ENCODE data around the gene TAF9B. TPM values are rescaled to one million over a fixed set of nuclear protein-coding genes. Genes with fewer than 3 reads are reported as not detected.

TAF9B gene
- total RNA-seq, 2 donors from 2014 or later: 11.7 to 21.4 TPM

DNA sequence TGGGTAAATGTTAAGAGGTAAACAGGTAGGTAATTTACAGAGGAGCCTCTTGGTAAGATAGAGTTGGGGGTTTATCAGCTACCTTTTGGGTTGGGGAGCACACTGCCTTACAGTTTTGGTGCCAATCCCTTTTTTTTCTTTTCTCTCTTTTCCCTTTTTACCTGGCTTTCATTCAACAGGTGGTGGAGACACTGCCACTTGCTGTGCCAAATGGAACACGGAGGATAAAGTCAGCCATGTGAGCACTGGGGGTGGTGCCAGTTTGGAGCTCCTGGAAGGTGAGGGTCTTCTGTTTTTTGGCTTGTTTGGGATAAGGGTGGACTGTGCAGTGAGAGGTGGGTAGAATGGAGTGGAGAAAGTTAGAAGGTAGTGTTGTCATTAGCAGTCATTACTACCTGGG, 14.3 kb downstream of the TAF9B start:
- intact Hi-C loops (cut with DNase I): no loop called here
- no peaks in the 10 kb centered on the region for H3K9me3 ChIP-seq
- peaks cover 0 to 5% of the 10 kb centered on the region in 2 donors for H3K36me3 ChIP-seq (replicated peaks in 1 of 2; ENCODE audit: insufficient read depth in 1 of 2, low read depth in 2 of 2)
- no peaks in the 10 kb centered on the region for H3K4me1 ChIP-seq
- no peak for DNase-seq
- TF ChIP-seq POLR2A (IDR thresholded peaks at IDR 0.05): no peak
- TF ChIP-seq, protein P1, sequence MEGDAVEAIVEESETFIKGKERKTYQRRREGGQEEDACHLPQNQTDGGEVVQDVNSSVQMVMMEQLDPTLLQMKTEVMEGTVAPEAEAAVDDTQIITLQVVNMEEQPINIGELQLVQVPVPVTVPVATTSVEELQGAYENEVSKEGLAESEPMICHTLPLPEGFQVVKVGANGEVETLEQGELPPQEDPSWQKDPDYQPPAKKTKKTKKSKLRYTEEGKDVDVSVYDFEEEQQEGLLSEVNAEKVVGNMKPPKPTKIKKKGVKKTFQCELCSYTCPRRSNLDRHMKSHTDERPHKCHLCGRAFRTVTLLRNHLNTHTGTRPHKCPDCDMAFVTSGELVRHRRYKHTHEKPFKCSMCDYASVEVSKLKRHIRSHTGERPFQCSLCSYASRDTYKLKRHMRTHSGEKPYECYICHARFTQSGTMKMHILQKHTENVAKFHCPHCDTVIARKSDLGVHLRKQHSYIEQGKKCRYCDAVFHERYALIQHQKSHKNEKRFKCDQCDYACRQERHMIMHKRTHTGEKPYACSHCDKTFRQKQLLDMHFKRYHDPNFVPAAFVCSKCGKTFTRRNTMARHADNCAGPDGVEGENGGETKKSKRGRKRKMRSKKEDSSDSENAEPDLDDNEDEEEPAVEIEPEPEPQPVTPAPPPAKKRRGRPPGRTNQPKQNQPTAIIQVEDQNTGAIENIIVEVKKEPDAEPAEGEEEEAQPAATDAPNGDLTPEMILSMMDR (IDR thresholded peaks at IDR 0.05): no peak
- H3K27me3 ChIP-seq: no peaks in the 10 kb centered on the region
- no peak for ATAC-seq
- 14 to 56% methylated on average over 1 of the region's 1 CpG for WGBS, 2 donors
- H3K27ac ChIP-seq: no peak overlapping the region
- H3K4me3 ChIP-seq: no peak overlapping the region

DNA sequence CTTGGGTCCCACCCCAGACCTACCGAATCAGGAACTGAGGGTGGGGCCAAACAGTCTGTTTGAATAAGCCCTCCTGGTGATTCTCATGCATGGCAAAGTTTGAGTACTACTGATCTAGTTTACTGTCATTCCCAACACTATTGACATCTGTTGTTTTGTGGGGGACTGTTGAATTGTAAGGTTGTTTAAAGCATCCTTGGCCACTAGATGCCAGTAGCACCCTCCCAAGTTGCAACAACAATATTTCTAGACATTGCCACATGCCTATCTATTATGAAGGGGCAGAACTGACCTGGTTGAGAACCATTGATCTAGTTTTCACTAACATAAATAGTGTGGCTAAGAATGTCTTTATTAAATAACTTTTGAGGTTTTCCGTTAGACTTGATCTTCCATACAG, 15.1 kb downstream of the TAF9B start:
- Histone ChIP-seq H3K9me3 (no peaks in the 10 kb centered on the region), H3K27ac (no peak overlapping the region), H3K36me3 (replicated peaks in 1 of 2; ENCODE audit: insufficient read depth in 1 of 2, low read depth in 2 of 2) (peaks cover 0 to 5% of the 10 kb centered on the region in 2 donors), H3K27me3 (no peaks in the 10 kb centered on the region), H3K4me3 (no peak overlapping the region), H3K4me1 (no peaks in the 10 kb centered on the region)
- DNase-seq (no peak), ATAC-seq (no peak)
- intact Hi-C loops (cut with DNase I): no loop called here
- no peak for TF ChIP-seq POLR2A (IDR thresholded peaks at IDR 0.05)
- TF ChIP-seq, protein P1 (IDR thresholded peaks at IDR 0.05): no peak
- 83 to 89% methylated on average over 2 of the region's 2 CpGs for WGBS, 2 donors

DNA sequence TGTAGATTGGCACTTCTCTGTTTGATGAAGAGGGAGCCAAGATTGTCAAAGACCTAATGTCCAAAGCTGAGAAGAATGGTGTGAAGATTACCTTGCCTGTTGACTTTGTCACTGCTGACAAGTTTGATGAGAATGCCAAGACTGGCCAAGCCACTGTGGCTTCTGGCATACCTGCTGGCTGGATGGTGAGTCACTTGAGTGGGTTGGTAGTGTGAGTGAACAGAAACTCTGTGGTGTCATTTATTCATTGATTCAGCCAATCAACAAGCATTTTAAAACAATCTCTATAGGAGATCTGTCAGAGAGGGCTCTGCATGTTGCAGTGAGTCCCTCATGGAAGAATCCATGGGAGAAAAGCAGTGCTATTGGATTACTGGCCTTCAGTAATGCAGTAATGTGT, 16.3 kb downstream of the TAF9B start:
- peaks cover 0 to 5% of the 10 kb centered on the region in 2 donors for H3K36me3 ChIP-seq (replicated peaks in 1 of 2; ENCODE audit: insufficient read depth in 1 of 2, low read depth in 2 of 2)
- ATAC-seq: no peak
- H3K4me3 ChIP-seq: no peak overlapping the region
- H3K9me3 ChIP-seq: no peaks in the 10 kb centered on the region
- no peak for TF ChIP-seq POLR2A (IDR thresholded peaks at IDR 0.05)
- TF ChIP-seq, protein P1 (IDR thresholded peaks at IDR 0.05): no peak
- H3K27ac ChIP-seq: no peak overlapping the region
- intact Hi-C loops (cut with DNase I): no loop called here
- H3K27me3 ChIP-seq: no peaks in the 10 kb centered on the region
- DNase-seq: no peak
- no peaks in the 10 kb centered on the region for H3K4me1 ChIP-seq

DNA sequence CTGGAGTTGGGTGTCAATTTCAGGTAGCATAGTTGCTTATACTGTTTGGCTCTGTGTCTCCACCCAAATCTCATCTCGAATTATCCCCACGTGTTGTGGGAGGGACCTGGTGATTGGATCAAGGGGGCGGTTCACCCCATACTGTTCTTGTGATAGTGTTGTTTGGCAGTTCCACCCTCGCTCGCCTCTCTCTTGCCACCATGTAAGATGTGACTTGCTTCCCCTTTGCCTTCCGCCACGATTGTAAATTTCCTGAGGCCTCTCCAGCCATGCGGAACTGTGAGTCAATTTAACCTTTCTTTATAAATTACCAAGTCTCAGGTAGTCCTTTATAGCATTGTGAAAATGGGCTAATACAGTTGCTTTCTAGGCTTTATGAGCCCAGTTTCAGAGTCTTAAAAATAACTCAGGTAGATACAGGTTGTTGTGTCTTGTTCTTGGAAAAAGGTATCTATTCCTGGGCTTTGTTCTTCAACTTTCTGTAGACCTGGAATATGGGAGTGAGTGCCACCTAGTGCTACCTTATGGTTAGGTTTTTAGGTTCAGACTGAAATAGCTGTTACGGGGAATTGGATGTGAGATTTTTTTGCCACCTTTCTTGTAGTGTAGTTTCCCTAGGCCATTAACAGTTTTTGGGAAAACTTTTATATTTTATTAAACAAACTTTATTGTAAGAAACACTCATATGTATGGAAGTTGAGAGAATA, 19.8 kb downstream of the TAF9B start:
- TF ChIP-seq, protein P1 (IDR thresholded peaks at IDR 0.05): peak in 5 of 7 experiments; percentile 6 to 28 (median 24)
- TF ChIP-seq POLR2A (IDR thresholded peaks at IDR 0.05): no peak
- Histone ChIP-seq H3K27ac (no peak overlapping the region), H3K36me3 (replicated peaks in 1 of 2; ENCODE audit: insufficient read depth in 1 of 2, low read depth in 2 of 2) (peaks cover 0 to 16% of the 10 kb centered on the region in 2 donors), H3K4me3 (no peak overlapping the region), H3K9me3 (no peaks in the 10 kb centered on the region), H3K4me1 (no peaks in the 10 kb centered on the region), H3K27me3 (no peaks in the 10 kb centered on the region)
- ATAC-seq (no peak), DNase-seq (no peak)
- intact Hi-C loops (cut with DNase I): no loop called here
- WGBS, 2 donors: 65 to 75% methylated on average over 6 of the region's 9 CpGs

DNA sequence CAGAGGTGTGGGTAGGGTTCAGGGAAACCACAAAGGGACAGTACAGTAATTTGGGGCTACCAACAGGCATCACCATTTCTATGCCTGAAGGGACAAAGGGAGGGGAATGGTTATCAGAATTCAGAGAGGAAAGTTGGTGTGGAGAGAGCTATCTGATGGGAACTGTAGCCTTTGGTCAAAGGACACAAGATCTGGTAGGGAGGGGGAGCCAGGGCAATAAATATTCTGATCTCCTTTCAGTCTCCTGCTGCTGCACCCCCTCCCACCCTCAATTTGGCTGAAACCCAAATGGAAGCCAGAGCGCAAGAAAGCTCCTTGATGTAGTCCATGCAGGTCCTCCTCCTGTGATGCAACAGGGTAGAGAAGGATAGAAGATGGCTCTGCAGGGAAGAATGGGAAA, 20.8 kb downstream of the TAF9B start:
- no peaks in the 10 kb centered on the region for H3K9me3 ChIP-seq
- no peaks in the 10 kb centered on the region for H3K27me3 ChIP-seq
- no peak for TF ChIP-seq POLR2A (IDR thresholded peaks at IDR 0.05)
- TF ChIP-seq, protein P1 (IDR thresholded peaks at IDR 0.05): no peak
- intact Hi-C loops (cut with DNase I): no loop called here
- H3K36me3 ChIP-seq (replicated peaks in 1 of 2; ENCODE audit: insufficient read depth in 1 of 2, low read depth in 2 of 2): peaks cover 0 to 16% of the 10 kb centered on the region in 2 donors
- no peak for DNase-seq
- H3K4me3 ChIP-seq: no peak overlapping the region
- ATAC-seq: no peak
- 100% methylated on average over 1 of the region's 1 CpG for WGBS, 2 donors
- no peak overlapping the region for H3K27ac ChIP-seq
- no peaks in the 10 kb centered on the region for H3K4me1 ChIP-seq
